K562 (cell line): Measurements from ENCODE around the gene UNC79. TPM values are rescaled to one million over a fixed set of nuclear protein-coding genes. Genes with fewer than 3 reads are reported as not detected.

Experiments
- ATAC-seq: fragments of 200-7000 bp; cut with Tn5 transposase; 3 replicates; pipeline ENCODE4 v1.9.1; 2020; ENCODE audit warnings: moderate library complexity
- BruUV-seq: library from RNA; stranded (reverse); fragments of 400-500 nt; replicated peaks from 2 replicates; lab custom pipeline; 2021; lab: Mats Ljungman, UMichigan
- CTCF ChIA-PET: fragments of 300-600 bp; formaldehyde crosslinking; extraction: SDS; loops from one replicate; lab custom pipeline; 2021; ENCODE audit warnings: low intra/inter-chr PET ratio; lab: Yijun Ruan, JAX
- POLR2A ChIA-PET: fragments of 300-600, 350-650 bp; sonication (Branson Sonifier 250); formaldehyde crosslinking; extraction: SDS; loops from one replicate; lab custom pipeline; 2021; ENCODE audit warnings: antibody characterized with exemption, inconsistent platforms; lab: Yijun Ruan, JAX
- DNase-seq, 4 experiments: peaks; one replicate each; pipeline versions ENCODE4 v3.0.0 to v3.0.0-alpha.2; 2011 to 2018; ENCODE audit warnings: low spot score in 3 of 4, mixed read lengths in 3 of 4; ENCODE audit errors: extremely low read depth in 1 of 4
- FAIRE-seq: peaks from 2 replicates; lab custom pipeline; 2011; peaks lifted over from hg19 to GRCh38; lab: Jason Lieb, UNC
- H2AFZ ChIP-seq: 2 replicates; pipeline ENCODE4 v1.6.0; 2011; ENCODE audit warnings: low read depth, low read length, control low read depth, inconsistent platforms
- H3K27ac ChIP-seq: fragments of 200-600 bp; 3 replicates; pipeline ENCODE4 v1.8.0; 2011; ENCODE audit warnings: low read depth, mild to moderate bottlenecking, control low read depth, inconsistent platforms, low read length, moderate library complexity, mixed read lengths; ENCODE audit errors: extremely low read depth
- H3K27me3 ChIP-seq, 2 experiments: fragments of 300-600 bp in 1 of 2; 2 replicates in 1 of 2; 3 replicates in 1 of 2; pipeline versions ENCODE4 v1.6.0 to v1.8.0; 2011; ENCODE audit warnings: inconsistent platforms in 2 of 2, low read length in 2 of 2, mild to moderate bottlenecking in 1 of 2, mixed read lengths in 1 of 2, moderate library complexity in 1 of 2; ENCODE audit not compliant: control insufficient read depth in 2 of 2, insufficient read depth in 2 of 2
- H3K36me3 ChIP-seq: fragments of 300-600 bp; 3 replicates; pipeline ENCODE4 v1.8.0; 2011; ENCODE audit warnings: mild to moderate bottlenecking, low read length, inconsistent platforms; ENCODE audit not compliant: control insufficient read depth, insufficient read depth
- H3K4me1 ChIP-seq, 2 experiments: fragments of 200-600 bp in 1 of 2; replicated peaks in 1 of 2; 2 replicates in 1 of 2; 3 replicates in 1 of 2; pipeline versions ENCODE4 v1.5.1 to v1.8.0; 2011; ENCODE audit warnings: inconsistent platforms in 2 of 2, low read length in 2 of 2, mild to moderate bottlenecking in 1 of 2, mixed read lengths in 1 of 2, moderate library complexity in 1 of 2; ENCODE audit not compliant: control insufficient read depth in 2 of 2, insufficient read depth in 2 of 2
- H3K4me2 ChIP-seq: 2 replicates; pipeline ENCODE4 v1.6.1; 2011; ENCODE audit warnings: low read length, control low read depth, inconsistent platforms, mixed read lengths; ENCODE audit not compliant: insufficient read depth
- H3K4me3 ChIP-seq: fragments of 200-600 bp; sonication (generic), shearing (Covaris generic); 2 replicates; pipeline ENCODE4 v1.5.1; 2016; ENCODE audit warnings: control low read depth, inconsistent platforms
- H3K79me2 ChIP-seq: fragments of 200-600 bp; 3 replicates; pipeline ENCODE4 v1.8.0; 2011; ENCODE audit warnings: low read length, inconsistent platforms; ENCODE audit not compliant: control insufficient read depth, insufficient read depth
- H3K9ac ChIP-seq, 2 experiments: 2 replicates each; pipeline versions ENCODE4 v1.6.0 to v1.6.1; 2011; ENCODE audit warnings: low read depth in 2 of 2, low read length in 2 of 2, control low read depth in 1 of 2, inconsistent platforms in 1 of 2, mild to moderate bottlenecking in 1 of 2, mixed read lengths in 1 of 2; ENCODE audit not compliant: insufficient read depth in 1 of 2
- H3K9me1 ChIP-seq: one replicate; pipeline ENCODE4 v1.6.0; 2011; ENCODE audit warnings: inconsistent platforms, mild to moderate bottlenecking, low read length, moderate library complexity; ENCODE audit not compliant: control insufficient read depth, insufficient read depth
- H3K9me3 ChIP-seq: replicated peaks from 2 replicates; pipeline ENCODE4 v1.5.1; 2011; ENCODE audit warnings: low read depth, low read length, inconsistent platforms; ENCODE audit not compliant: control insufficient read depth, insufficient read depth
- H4K20me1 ChIP-seq: replicated peaks from 2 replicates; pipeline ENCODE4 v1.6.1; 2011; ENCODE audit warnings: low read length, inconsistent platforms, mixed read lengths; ENCODE audit not compliant: control insufficient read depth, insufficient read depth
- ADNP ChIP-seq: fragments of 200-800 bp; sonication (Bioruptor generic); IDR thresholded peaks from 2 replicates; pipeline ENCODE4 v1.6.1; 2016; ENCODE audit warnings: missing genetic modification characterization, missing compliant biosample characterization
- ELF2 ChIP-seq: fragments of 250-450 bp; sonication (Bioruptor Pico); IDR thresholded peaks from 2 replicates; pipeline ENCODE4 v1.5.0; 2021; ENCODE audit warnings: mild to moderate bottlenecking
- HOXB6 ChIP-seq: fragments of 250-450 bp; sonication (Bioruptor Pico); IDR thresholded peaks from 2 replicates; pipeline ENCODE4 v1.5.1; 2022; ENCODE audit warnings: mild to moderate bottlenecking, borderline replicate concordance
- ID3 ChIP-seq, 2 experiments: fragments of 250-450 bp in 1 of 2; fragments of 450-650 bp in 1 of 2; sonication (Bioruptor Pico) in 1 of 2; IDR thresholded peaks; 2 replicates each; pipeline versions ENCODE4 v1.6.1 to v1.8.0; 2016 to 2021; ENCODE audit warnings: mild to moderate bottlenecking in 2 of 2, moderate library complexity in 2 of 2, missing compliant biosample characterization in 1 of 2, missing genetic modification characterization in 1 of 2
- L3MBTL2 ChIP-seq: fragments of 450-650 bp; IDR thresholded peaks from 2 replicates; pipeline ENCODE4 v1.6.1; 2016; ENCODE audit warnings: mild to moderate bottlenecking, moderate library complexity
- MIER1 ChIP-seq: fragments of 450-650 bp; IDR thresholded peaks from 2 replicates; pipeline ENCODE4 v1.6.1; 2016; ENCODE audit warnings: antibody characterized with exemption, mild to moderate bottlenecking, low read depth
- NCOA2 ChIP-seq, 2 experiments: fragments of 450-650 bp; IDR thresholded peaks; 2 replicates each; pipeline ENCODE4 v1.6.1; 2018; ENCODE audit warnings: mild to moderate bottlenecking in 2 of 2, moderate library complexity in 1 of 2; ENCODE audit not compliant: partially characterized antibody in 2 of 2
- PHB ChIP-seq: fragments of 250-450 bp; sonication (Bioruptor Pico); IDR thresholded peaks from 2 replicates; pipeline ENCODE4 v1.5.0; 2021
- POLR2A ChIP-seq: fragments of 450-650 bp; conservative IDR thresholded peaks from 2 replicates; pipeline ENCODE4 v1.6.1; 2016
- WHSC1 ChIP-seq: IDR thresholded peaks from one replicate; pipeline ENCODE4 v1.6.1; 2012; ENCODE audit warnings: low read length, control low read depth, inconsistent platforms
- ZNF77 ChIP-seq: fragments of 250-450 bp; sonication (Bioruptor Pico); IDR thresholded peaks from 2 replicates; pipeline ENCODE4 v1.5.0; 2020
- WGBS: fragments of 100-300 bp; shearing (Covaris generic); methylation state at CpG from one replicate; pipeline ENCODE4 v1.1.6; 2016; ENCODE audit warnings: low coverage, mixed read lengths; ENCODE audit not compliant: insufficient coverage; ENCODE audit errors: missing lambda C conversion rate; 5-methylcytosine and 5-hydroxymethylcytosine counted together
- in situ Hi-C: fragments of 300-500 bp; cut with MboI; formaldehyde crosslinking; loops from 4 replicates; pipeline ENCODE4 v1.15.0; 2018; ENCODE audit warnings: inconsistent platforms, mixed read lengths
- intact Hi-C: fragments of 100-400 bp; cut with micrococcal nuclease; formaldehyde crosslinking; loops from 2 replicates; pipeline ENCODE4 v1.14.2; 2022
- polyA plus RNA-seq, 8 experiments: library from polyadenylated mRNA; depleted of rRNA in 4 of 8; stranded (reverse) in 5 of 8; unstranded in 3 of 8; fragments of >200 nt; fragmentation: Nextera tagmentation in 2 of 8; fragmentation: Illumina TruSeq in 1 of 8; extraction: Ambion mirVana in 2 of 8; extraction: Trizol in 1 of 8; gene quantifications; 2 replicates each; pipeline versions ENCODE4 v1.2.1 to v1.2.3, GENCODE V29; 2011 to 2014; ENCODE audit warnings: inconsistent platforms in 1 of 8, missing spikeins in 1 of 8
- total RNA-seq, 7 experiments: library from RNA; depleted of rRNA in 6 of 7; stranded (reverse); fragments of >200 nt in 6 of 7; fragmentation: Illumina TruSeq in 2 of 7; extraction: Trizol in 2 of 7; gene quantifications; 2 replicates each; pipeline versions ENCODE4 v1.2.1 to v1.2.3, GENCODE V29; 2011 to 2021; ENCODE audit warnings: low replicate concordance in 1 of 7
- TF ChIP-seq, protein P1 (sequence below), 3 experiments: fragments of 200-800 bp in 1 of 3; fragments of 250-450 bp in 1 of 3; fragments of 450-650 bp in 1 of 3; sonication (Bioruptor Pico) in 1 of 3; sonication (Bioruptor generic) in 1 of 3; formaldehyde crosslinking in 1 of 3; IDR thresholded peaks; 2 replicates each; pipeline versions ENCODE4 v1.6.1 to v1.8.0; 2016 to 2022; ENCODE audit warnings: mild to moderate bottlenecking in 2 of 3, missing genetic modification characterization in 2 of 3, missing compliant biosample characterization in 1 of 3, moderate library complexity in 1 of 3
- TF ChIP-seq, protein P2 (sequence below): sonication (generic); formaldehyde crosslinking; IDR thresholded peaks from 2 replicates; pipeline ENCODE4 v1.8.0; 2022; ENCODE audit warnings: mild to moderate bottlenecking, missing genetic modification reagents

UNC79 gene
- total and polyA plus RNA-seq, 9 of the 15 experiments (the other 6 are each of a cell fraction or from before 2014, with no cell fraction given) = under 0.01 to 0.04 (median 0.01) TPM; not detected in 6

DNA sequence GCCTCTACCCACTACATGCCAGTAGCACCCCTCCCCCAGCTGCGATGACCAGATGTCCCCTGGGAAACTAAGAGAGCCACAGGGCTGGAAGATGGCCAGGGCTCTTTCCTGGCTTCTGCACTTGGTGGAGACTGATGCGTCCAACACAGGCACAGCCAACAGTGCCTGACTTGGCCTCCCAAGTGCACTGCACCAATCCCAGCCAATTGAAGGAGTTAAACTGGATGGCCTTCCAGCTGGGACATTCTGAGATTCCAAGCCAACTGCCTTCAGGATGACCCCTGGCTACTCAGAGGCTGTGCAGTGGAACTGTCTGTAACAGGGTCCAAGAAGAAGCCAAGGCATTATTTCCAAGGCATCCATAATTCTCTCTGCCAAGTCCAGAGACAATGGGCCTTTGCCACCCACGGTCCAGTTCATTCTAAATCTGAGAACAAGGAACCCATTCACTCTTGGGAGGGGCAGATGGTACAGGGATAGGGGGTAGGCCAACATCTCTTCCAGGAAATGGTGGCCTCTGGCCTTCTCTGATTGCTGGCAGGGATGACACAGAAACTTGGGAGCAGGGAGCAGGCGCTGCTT lies 322.3 kb downstream of the UNC79 start (continued):
- TF ChIP-seq WHSC1 = no peak
- no peak for TF ChIP-seq ELF2 (CRISPR knock-in tag)
- no peak for TF ChIP-seq NCOA2 (IDR thresholded peaks at IDR 0.05; ENCODE audit: partially characterized antibody in 2 of 2)
- TF ChIP-seq L3MBTL2 = no peak
- no peak for TF ChIP-seq PHB (CRISPR knock-in tag)
- TF ChIP-seq, all 486 proteins: peak for 0

GRCh38 chr14:93753647-93754046 lies 322.9 kb downstream of the UNC79 start:
- no peak overlapping the region for H3K4me2 ChIP-seq
- no peaks in the 10 kb centered on the region for H3K9me3 ChIP-seq
- FAIRE-seq = no peak
- POLR2A ChIA-PET = interaction anchor here (0.6 kb wide), 1 partner anchor 85 kb away, joined by 3 read pairs; no protein-coding TSS in a partner anchor
- H3K9me1 ChIP-seq = no peaks in the 10 kb centered on the region
- intact Hi-C loops (no loop called here), in situ Hi-C loops (no loop called here)
- H3K4me3 ChIP-seq = no peak overlapping the region
- no peak overlapping the region for H3K27ac ChIP-seq
- no peak overlapping the region for H3K9ac ChIP-seq
- no peaks in the 10 kb centered on the region for H3K79me2 ChIP-seq
- WGBS = 0% methylated on average over 6 of the region's 8 CpGs
- no peak for DNase-seq
- no peaks in the 10 kb centered on the region for H4K20me1 ChIP-seq
- H2AFZ ChIP-seq = no peak overlapping the region
- H3K4me1 ChIP-seq = no peaks in the 10 kb centered on the region
- ATAC-seq = no peak
- CTCF ChIA-PET = no interaction called here
- no peaks in the 10 kb centered on the region; a peak in 1 of 5 replicates for H3K27me3 ChIP-seq
- H3K36me3 ChIP-seq = no peaks in the 10 kb centered on the region
- BruUV-seq = no TSS peak
- no peak for TF ChIP-seq ZNF77 (CRISPR knock-in tag)
- TF ChIP-seq ID3 (CRISPR knock-in tag; IDR thresholded peaks at IDR 0.05) = no peak
- TF ChIP-seq ID3 (tag; IDR thresholded peaks at IDR 0.05) = no peak
- TF ChIP-seq, protein P1, sequence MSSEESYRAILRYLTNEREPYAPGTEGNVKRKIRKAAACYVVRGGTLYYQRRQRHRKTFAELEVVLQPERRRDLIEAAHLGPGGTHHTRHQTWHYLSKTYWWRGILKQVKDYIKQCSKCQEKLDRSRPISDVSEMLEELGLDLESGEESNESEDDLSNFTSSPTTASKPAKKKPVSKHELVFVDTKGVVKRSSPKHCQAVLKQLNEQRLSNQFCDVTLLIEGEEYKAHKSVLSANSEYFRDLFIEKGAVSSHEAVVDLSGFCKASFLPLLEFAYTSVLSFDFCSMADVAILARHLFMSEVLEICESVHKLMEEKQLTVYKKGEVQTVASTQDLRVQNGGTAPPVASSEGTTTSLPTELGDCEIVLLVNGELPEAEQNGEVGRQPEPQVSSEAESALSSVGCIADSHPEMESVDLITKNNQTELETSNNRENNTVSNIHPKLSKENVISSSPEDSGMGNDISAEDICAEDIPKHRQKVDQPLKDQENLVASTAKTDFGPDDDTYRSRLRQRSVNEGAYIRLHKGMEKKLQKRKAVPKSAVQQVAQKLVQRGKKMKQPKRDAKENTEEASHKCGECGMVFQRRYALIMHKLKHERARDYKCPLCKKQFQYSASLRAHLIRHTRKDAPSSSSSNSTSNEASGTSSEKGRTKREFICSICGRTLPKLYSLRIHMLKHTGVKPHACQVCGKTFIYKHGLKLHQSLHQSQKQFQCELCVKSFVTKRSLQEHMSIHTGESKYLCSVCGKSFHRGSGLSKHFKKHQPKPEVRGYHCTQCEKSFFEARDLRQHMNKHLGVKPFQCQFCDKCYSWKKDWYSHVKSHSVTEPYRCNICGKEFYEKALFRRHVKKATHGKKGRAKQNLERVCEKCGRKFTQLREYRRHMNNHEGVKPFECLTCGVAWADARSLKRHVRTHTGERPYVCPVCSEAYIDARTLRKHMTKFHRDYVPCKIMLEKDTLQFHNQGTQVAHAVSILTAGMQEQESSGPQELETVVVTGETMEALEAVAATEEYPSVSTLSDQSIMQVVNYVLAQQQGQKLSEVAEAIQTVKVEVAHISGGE (CRISPR knock-in tag; IDR thresholded peaks at IDR 0.05) = no peak
- no peak for TF ChIP-seq HOXB6 (CRISPR knock-in tag)
- TF ChIP-seq ADNP (tag) = no peak
- TF ChIP-seq POLR2A = no peak
- TF ChIP-seq, protein P2, sequence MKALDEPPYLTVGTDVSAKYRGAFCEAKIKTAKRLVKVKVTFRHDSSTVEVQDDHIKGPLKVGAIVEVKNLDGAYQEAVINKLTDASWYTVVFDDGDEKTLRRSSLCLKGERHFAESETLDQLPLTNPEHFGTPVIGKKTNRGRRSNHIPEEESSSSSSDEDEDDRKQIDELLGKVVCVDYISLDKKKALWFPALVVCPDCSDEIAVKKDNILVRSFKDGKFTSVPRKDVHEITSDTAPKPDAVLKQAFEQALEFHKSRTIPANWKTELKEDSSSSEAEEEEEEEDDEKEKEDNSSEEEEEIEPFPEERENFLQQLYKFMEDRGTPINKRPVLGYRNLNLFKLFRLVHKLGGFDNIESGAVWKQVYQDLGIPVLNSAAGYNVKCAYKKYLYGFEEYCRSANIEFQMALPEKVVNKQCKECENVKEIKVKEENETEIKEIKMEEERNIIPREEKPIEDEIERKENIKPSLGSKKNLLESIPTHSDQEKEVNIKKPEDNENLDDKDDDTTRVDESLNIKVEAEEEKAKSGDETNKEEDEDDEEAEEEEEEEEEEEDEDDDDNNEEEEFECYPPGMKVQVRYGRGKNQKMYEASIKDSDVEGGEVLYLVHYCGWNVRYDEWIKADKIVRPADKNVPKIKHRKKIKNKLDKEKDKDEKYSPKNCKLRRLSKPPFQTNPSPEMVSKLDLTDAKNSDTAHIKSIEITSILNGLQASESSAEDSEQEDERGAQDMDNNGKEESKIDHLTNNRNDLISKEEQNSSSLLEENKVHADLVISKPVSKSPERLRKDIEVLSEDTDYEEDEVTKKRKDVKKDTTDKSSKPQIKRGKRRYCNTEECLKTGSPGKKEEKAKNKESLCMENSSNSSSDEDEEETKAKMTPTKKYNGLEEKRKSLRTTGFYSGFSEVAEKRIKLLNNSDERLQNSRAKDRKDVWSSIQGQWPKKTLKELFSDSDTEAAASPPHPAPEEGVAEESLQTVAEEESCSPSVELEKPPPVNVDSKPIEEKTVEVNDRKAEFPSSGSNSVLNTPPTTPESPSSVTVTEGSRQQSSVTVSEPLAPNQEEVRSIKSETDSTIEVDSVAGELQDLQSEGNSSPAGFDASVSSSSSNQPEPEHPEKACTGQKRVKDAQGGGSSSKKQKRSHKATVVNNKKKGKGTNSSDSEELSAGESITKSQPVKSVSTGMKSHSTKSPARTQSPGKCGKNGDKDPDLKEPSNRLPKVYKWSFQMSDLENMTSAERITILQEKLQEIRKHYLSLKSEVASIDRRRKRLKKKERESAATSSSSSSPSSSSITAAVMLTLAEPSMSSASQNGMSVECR (CRISPR knock-in tag) = no peak
- no peak for TF ChIP-seq MIER1
